PC-3 (cell line): ENCODE measurements around the gene TRIP11.

ENCODE experiments used
- EZH2 ChIP-seq: fragments of 300-600 bp; sonication (generic); IDR thresholded peaks from one replicate; pipeline ENCODE4 v1.6.1; 2017; ENCODE audit warnings: antibody characterized with exemption, mild to moderate bottlenecking, low read length; ENCODE audit not compliant: unreplicated experiment
- EZH2phosphoT487 ChIP-seq: fragments of 300-600 bp; sonication (generic); IDR thresholded peaks from 2 replicates; pipeline ENCODE4 v1.6.1; 2018; ENCODE audit warnings: mild to moderate bottlenecking, antibody characterized with exemption, low read length, borderline replicate concordance
- TF ChIP-seq, protein P1 (sequence below): fragments of 300-600 bp; sonication (generic); conservative IDR thresholded peaks from 2 replicates; pipeline ENCODE4 v1.5.1; 2017; ENCODE audit warnings: antibody characterized with exemption, low read depth, mild to moderate bottlenecking, low read length

DNA sequence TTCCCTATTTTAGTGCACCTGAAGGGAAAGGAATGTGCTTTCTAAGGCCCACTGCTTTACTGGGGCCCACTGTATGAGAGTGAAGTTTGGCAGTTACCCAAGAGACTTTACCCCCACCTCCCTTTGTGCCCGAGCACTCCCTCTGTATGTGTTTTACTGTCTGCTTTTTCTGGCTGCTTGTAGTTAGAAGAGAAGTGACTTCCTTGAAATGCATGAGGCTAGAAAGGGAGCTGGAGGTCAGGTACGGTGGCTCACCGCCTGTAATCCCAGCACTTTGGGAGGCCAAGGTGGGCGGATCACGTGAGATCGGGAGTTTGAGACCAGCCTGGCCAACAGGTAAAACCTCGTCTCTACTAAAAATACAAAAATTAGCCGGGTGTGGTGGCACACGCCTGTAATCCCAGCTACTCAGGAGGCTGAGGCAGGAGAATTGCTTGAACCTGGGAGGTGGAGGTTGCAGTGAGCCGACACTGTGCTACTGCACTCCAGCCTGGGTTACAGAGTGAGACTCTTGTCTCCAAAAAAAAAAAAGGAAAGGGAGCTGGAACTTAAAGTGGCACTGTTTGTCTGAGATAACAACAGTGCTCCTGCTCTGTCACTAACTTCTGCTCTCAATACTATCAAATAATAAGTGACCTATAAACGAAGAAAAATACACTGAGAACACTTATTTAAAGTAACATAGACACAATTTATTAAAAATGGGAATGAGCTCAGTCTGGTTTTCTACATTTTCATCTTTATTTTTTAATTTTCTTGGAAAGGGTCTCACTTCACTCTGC lies 5.8 kb downstream of the TRIP11 start:
- TF ChIP-seq, protein P1, sequence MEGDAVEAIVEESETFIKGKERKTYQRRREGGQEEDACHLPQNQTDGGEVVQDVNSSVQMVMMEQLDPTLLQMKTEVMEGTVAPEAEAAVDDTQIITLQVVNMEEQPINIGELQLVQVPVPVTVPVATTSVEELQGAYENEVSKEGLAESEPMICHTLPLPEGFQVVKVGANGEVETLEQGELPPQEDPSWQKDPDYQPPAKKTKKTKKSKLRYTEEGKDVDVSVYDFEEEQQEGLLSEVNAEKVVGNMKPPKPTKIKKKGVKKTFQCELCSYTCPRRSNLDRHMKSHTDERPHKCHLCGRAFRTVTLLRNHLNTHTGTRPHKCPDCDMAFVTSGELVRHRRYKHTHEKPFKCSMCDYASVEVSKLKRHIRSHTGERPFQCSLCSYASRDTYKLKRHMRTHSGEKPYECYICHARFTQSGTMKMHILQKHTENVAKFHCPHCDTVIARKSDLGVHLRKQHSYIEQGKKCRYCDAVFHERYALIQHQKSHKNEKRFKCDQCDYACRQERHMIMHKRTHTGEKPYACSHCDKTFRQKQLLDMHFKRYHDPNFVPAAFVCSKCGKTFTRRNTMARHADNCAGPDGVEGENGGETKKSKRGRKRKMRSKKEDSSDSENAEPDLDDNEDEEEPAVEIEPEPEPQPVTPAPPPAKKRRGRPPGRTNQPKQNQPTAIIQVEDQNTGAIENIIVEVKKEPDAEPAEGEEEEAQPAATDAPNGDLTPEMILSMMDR, result no peak
- TF ChIP-seq EZH2 (no peak), EZH2phosphoT487 (no peak)
